Astrocyte of the spinal cord (primary cell): ENCODE measurements around the gene CCDC121.

ENCODE experiments used
- DNase-seq: peaks from one replicate; pipeline ENCODE4 v3.0.0; 2011; ENCODE audit warnings: low read depth, low spot score
- H3K4me3 ChIP-seq: 2 replicates; pipeline ENCODE4 v1.5.1; 2011; ENCODE audit warnings: low read depth, mild to moderate bottlenecking, low read length, moderate library complexity
- CTCF ChIP-seq: IDR thresholded peaks from 2 replicates; pipeline ENCODE4 v1.5.1; 2012; ENCODE audit warnings: low read depth, mild to moderate bottlenecking, low read length, inconsistent platforms
- in situ Hi-C: cut with HindIII; loops from 2 replicates; pipeline ENCODE4 v1.10.0; 2017; ENCODE audit warnings: low sequenced_read_pairs

CCDC121 gene

GRCh38 chr2:27663285-27664153 is 34.7 kb upstream of the CCDC121 start, which contains the start of the genes SLC4A1AP and SUPT7L:
TSS of gene SLC4A1AP (plus strand) at chr2:27663889. CDS start at chr2:27663915, 26 bp downstream.
TSS of gene SUPT7L (minus strand) at chr2:27663614. CDS start at chr2:27662192, 1,422 bp downstream.
- peak; percentile 90 for DNase-seq
- in situ Hi-C loops = no loop called here
- TF ChIP-seq CTCF = no peak

GRCh38 chr2:27661371-27661770 is 32.6 kb upstream of the CCDC121 start:
- no peak for DNase-seq
- in situ Hi-C loops = no loop called here
- TF ChIP-seq CTCF = no peak
- no peak overlapping the region for H3K4me3 ChIP-seq

More at GRCh38 chr2:27663285-27664153, 34.7 kb upstream of the CCDC121 start, which contains the start of the genes SLC4A1AP and SUPT7L:
- H3K4me3 ChIP-seq = peak within 1 kb of the TSS; percentile 89

- TF ChIP-seq CTCF = no peak
- no peak overlapping the region for H3K4me3 ChIP-seq
- in situ Hi-C loops = no loop called here
- peak; percentile 93 for DNase-seq
These were observed 26.5 kb upstream of the CCDC121 start for GRCh38 chr2:27655155-27655951.

- DNase-seq = peak; percentile 25
- in situ Hi-C loops = no loop called here
- H3K4me3 ChIP-seq = no peak overlapping the region
- no peak for TF ChIP-seq CTCF
These were observed 24.6 kb upstream of the CCDC121 start for GRCh38 chr2:27653397-27653796.

GRCh38 chr2:27652790-27653189 is 24.0 kb upstream of the CCDC121 start:
- in situ Hi-C loops = no loop called here
- DNase-seq = no peak
- no peak for TF ChIP-seq CTCF
- no peak overlapping the region for H3K4me3 ChIP-seq

GRCh38 chr2:27652341-27652740 is 23.5 kb upstream of the CCDC121 start:
- no peak overlapping the region for H3K4me3 ChIP-seq
- no peak for TF ChIP-seq CTCF
- in situ Hi-C loops = no loop called here
- DNase-seq = no peak
